ENCODE results near the gene INS.
A peak's percentile ranks its signal among the peaks of the same experiment; 100 is the strongest.

INS gene

GRCh38 chr11:2143477-2143798 is 17.6 kb downstream of the INS start:
- no peak for DNase-seq

- DNase-seq = peak; percentile 77
Observed at GRCh38 chr11:2142762-2143202, 18.2 kb downstream of the INS start.

GRCh38 chr11:2142300-2142759 is 18.7 kb downstream of the INS start:
- no peak for DNase-seq

GRCh38 chr11:2140411-2141400 is 20.3 kb downstream of the INS start:
- DNase-seq = no peak

- DNase-seq = no peak
Observed at GRCh38 chr11:2139621-2140337, 21.2 kb downstream of the INS start.

GRCh38 chr11:2139123-2139521 is 21.9 kb downstream of the INS start, which contains the start of gene IGF2:
Gene IGF2, minus strand, starts transcription at chr11:2139389. Its CDS starts 3,866 bp downstream, at chr11:2135523.
- DNase-seq = no peak

- DNase-seq = no peak
Observed at GRCh38 chr11:2138431-2139122, 22.4 kb downstream of the INS start.

GRCh38 chr11:2138068-2138430 is 23.0 kb downstream of the INS start:
- DNase-seq = no peak

GRCh38 chr11:2137202-2138067 is 23.6 kb downstream of the INS start:
- DNase-seq = no peak

- DNase-seq = no peak
Observed at GRCh38 chr11:2136952-2137201, 24.1 kb downstream of the INS start.

- DNase-seq = no peak
Observed at GRCh38 chr11:2136209-2136951, 24.6 kb downstream of the INS start.

GRCh38 chr11:2135648-2136201 is 25.3 kb downstream of the INS start:
- DNase-seq = no peak

GRCh38 chr11:2135018-2135569 is 25.9 kb downstream of the INS start:
- DNase-seq = no peak

GRCh38 chr11:2134022-2135010 is 26.7 kb downstream of the INS start:
- no peak for DNase-seq

GRCh38 chr11:2133241-2134021 is 27.6 kb downstream of the INS start:
- DNase-seq = no peak

- no peak for DNase-seq
Observed at GRCh38 chr11:2132874-2133240, 28.2 kb downstream of the INS start.

- no peak for DNase-seq
Observed at GRCh38 chr11:2132246-2132645, 28.8 kb downstream of the INS start.

GRCh38 chr11:2131371-2132236 is 29.4 kb downstream of the INS start:
- DNase-seq = no peak
